ENCODE results near the gene TARBP2.

TARBP2 gene

GRCh38 chr12:53496752-53497032 lies 4.4 kb upstream of the TARBP2 start:
- no peak for DNase-seq

GRCh38 chr12:53497461-53497860 lies 3.6 kb upstream of the TARBP2 start:
- no peak for DNase-seq

GRCh38 chr12:53498235-53498630 lies 2.9 kb upstream of the TARBP2 start:
- DNase-seq, result no peak

DNA sequence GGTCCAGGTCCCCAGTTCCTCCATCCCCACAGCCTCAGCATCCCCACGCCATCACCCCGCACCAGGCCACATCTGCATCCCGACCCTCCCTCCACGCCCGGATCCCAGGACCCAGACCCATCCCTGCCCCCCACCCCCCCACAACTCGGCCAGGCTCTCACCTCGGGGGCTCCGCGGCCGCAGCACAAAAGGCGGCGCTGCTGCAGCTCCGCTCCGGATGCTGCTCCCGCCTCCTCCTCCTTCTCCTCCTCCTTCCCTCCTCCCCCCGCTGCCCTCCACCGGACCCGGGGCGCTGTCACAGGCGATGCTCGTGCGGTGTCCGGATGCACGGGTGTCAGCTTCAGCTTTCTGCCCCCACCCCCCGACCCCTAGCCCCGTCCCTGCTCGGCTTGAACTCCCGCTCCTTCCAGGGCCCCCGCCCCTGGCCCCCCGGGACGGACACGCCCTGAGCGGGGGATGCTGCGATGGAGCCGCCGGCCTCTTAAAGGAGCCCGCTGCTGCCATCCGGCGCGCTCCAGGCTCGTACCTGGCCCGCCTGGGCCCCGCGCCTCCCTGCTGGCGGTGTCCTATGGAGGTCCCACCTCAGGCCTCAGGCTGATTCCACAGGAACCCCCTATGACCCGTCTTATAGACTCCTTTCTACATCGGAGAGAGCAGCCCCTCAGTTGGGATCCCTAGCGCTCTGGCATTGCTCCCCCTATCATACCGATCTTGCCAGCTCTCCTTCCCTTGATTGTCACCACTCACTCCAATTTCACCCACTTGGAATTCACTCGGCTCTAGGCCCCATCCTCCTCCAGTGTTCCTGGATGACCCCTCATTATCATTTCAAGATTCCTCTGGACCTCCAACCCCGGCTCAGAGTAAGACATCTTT lies 1.6 kb upstream of the TARBP2 start, which contains the start of gene MAP3K12:
Gene MAP3K12, minus strand, starts transcription at position 193 of the 876 bp plus-strand sequence. CDS start 12,067 bp downstream, outside the sequence.
- DNase-seq, result peak; percentile 25 to 60

- no peak for DNase-seq
Measured at GRCh38 chr12:53500142-53500775, 824 bp upstream of the TARBP2 start.

- DNase-seq, result no peak
Measured at GRCh38 chr12:53501615-53502181, 615 bp downstream of the TARBP2 start.

DNA sequence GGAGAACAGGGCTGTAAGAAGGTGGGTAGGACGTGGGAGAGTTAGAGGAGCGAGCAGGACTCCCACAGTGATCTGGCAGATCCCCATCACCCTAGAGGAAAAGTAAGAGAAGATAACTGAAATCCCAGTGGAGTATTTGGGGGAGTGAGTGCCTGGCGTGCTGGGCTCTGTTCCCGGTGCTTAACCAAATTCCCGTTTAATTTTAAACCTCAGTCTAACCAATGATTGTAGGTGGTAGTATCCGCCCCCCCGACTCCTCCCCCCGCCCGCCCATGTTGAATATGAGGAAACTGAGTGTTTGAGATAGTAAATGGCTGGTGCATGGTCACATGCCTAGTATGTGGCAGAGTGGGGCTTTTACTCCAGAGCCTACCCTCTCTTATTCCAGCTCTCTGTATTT lies 1.2 kb downstream of the TARBP2 start:
- no peak for DNase-seq

- DNase-seq, result no peak
Measured at GRCh38 chr12:53502983-53503728, 2.1 kb downstream of the TARBP2 start.

DNA sequence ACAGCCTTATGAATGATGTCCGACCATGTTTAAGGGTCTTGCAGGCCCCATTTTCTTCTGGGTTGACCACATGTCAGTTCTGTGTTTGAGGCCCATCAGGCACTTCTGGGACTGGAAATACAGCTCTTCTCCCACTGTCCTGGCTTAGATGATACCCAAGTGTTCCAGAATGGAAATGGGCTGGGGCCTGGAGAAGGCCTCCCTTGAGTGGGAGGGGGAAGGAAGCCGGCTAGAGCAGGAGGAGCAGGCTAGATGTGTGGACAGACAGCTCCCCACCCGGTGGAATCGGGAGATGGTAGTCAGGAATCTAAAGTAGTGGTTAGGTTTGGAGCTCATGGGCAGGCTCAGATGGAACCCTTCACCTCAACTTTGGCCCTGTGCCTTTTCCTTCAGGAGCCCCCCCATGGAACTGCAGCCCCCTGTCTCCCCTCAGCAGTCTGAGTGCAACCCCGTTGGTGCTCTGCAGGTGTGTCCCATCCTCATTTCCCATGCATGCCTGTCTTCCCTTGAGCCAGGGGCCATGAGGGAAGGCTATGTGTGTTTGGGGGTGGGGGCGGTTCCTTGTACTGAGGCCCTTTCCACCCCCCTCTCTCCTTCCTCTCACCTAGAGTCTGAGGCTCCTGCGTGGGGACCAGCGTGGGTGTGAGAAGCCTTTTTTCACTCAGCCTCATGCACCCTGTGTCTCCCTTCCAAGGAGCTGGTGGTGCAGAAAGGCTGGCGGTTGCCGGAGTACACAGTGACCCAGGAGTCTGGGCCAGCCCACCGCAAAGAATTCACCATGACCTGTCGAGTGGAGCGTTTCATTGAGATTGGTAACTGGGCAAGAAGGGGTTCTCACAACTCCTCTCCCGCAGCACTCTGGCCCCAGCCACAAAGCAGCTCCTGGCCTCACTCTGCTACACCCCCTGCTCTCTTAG lies 3.2 kb downstream of the TARBP2 start:
- DNase-seq, result no peak

DNA sequence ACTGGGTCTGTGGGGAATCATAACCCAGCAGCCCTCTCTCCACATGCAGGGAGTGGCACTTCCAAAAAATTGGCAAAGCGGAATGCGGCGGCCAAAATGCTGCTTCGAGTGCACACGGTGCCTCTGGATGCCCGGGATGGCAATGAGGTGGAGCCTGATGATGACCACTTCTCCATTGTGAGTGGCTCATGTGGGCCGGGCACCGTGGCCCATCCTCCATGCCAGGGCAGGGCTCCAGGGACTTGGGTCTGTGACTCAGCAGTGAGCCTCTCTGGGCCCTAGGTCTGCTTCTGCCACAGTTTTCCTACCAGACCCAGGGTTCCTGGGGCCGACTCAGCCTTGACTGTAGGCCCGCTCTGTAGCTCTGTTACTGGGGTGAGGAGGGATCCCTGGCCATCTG lies 4.0 kb downstream of the TARBP2 start:
- DNase-seq, result no peak

DNA sequence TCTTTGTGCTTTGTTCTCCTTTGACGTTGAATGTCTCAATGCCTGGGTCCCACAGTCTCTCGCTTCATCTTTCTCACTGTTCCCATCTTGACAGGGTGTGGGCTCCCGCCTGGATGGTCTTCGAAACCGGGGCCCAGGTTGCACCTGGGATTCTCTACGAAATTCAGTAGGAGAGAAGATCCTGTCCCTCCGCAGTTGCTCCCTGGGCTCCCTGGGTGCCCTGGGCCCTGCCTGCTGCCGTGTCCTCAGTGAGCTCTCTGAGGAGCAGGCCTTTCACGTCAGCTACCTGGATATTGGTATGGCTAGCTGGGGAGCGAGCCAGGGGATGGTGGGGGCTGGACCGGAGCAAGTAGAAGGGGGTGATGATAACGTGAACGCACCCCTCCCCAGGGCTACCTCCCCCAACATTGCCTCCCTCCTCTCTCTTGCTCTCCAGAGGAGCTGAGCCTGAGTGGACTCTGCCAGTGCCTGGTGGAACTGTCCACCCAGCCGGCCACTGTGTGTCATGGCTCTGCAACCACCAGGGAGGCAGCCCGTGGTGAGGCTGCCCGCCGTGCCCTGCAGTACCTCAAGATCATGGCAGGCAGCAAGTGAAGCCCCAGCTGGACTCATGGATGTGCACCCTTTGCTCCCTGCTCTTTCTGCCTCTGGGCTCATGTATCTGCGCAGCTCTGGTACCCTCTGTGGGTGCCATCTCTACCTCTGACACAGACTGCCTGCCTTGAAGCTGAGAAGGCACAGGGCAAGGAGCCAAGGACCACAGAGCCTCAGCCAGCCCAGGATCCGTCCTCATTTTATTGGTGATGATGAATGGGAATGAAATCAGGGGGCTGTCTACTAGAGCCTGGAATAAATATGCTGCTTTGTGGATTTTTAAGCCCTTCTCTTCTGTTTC lies 4.7 kb downstream of the TARBP2 start:
- DNase-seq, result no peak

GRCh38 chr12:53506450-53506785 lies 5.3 kb downstream of the TARBP2 start:
- no peak for DNase-seq

GRCh38 chr12:53506881-53507602 lies 6.0 kb downstream of the TARBP2 start, which contains the start of gene NPFF:
Gene NPFF (minus strand): TSS chr12:53507484. CDS start chr12:53507474, 10 bp downstream.
- DNase-seq, result no peak

DNA sequence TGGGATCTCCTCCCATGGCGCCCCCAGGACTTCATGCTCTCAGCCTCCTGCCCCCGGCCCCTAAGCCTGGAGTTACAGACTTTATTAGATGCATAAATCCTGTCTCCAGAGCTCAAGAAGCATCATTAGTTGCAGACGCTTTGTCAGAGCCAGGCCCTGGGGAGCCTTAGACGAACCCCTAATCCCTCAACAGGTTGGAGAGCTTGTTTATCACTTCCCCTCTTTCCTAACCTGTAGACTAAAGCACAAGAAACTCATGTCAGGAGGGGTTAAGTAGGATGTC lies 6.5 kb downstream of the TARBP2 start:
- no peak for DNase-seq

DNA sequence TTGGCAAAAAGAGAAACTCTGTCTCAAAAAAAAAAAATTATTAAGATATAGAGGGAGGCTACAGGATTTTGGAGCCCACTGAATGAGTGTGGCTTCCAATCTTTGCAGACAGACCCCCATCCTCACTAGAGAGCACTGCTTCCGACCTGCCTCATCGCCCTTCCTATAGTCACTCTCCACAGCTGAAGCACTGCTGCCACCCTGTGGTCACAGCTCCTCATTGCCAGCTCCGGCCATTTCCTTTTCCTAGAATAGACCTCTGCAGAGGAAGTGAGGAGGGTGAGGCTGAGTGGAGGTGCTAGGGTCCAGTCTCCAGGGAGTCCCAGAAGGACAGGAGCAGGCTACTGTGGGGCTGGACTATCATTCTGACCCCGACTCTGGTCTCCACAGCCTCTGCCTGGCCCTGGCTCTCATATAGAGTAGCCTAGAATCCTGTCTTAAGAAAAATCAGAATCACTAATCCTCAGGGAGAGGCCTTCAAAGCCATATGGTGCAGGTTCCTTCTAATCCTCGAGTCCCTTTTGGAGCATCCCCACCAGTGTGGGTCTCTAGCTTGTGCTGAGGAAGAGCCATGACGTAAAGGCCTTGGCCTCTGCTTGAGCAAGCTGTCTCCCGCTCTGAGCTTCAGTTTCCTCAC lies 7.6 kb downstream of the TARBP2 start:
- peak; percentile 91 to 96 for DNase-seq

GRCh38 chr12:53510181-53510812 lies 9.2 kb downstream of the TARBP2 start:
- no peak for DNase-seq

DNA sequence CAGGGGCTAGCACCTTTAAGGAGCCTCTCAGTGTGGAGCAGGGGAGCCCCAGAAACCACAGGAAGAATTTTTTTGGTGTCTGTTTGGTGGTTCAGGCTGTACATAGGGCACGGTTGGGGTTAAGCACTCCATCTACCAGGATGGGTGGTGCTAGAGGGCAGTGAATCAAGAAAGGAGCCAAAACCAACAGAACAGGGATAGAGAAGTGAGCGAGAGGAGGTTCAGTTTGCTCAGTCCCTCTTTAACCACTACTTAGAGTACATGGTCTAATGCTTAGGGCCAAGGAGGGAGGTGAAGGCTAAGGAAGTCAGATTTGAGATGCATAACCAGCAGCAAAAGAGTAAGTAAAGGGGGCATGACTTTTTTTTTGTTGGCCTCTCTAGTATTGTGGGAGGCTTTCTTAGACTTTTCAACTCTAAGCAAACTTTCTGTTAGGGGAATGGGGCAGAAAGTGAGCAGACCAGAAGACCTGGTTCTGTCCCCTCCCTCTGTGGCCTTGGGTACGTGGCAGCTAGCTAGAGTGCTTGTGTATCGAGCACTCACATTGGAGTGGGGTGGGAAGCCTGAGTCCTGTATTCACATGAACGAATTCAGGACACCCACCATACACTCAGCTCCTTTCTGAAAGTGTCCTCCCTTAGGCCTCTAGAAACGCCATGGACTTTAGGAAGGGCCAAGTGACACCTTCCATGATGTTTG lies 12.8 kb downstream of the TARBP2 start:
- no peak for DNase-seq

- peak; percentile 68 to 89 for DNase-seq
Measured at GRCh38 chr12:53514628-53515290, 13.7 kb downstream of the TARBP2 start.

DNA sequence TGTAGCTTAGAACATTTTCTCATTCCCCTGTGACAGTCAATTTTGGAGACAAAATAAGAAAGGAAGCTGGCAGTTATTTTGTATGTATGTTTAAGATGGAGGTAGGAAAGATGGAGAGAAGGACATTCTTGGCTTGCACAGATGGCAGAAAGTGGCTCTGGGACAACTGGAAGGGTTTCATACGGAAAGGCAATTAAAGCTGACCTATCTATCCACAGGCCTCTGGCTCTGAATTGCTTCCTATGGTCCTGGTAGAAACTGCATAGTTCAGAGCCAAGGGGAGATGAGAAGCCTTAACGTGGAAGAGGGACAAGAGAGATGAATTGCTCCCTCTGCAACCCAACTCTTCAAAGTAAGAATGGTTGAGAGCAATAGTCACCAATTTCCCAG lies 14.2 kb downstream of the TARBP2 start:
- DNase-seq, result no peak

All from NCI-H524 (cell line).